ENCODE data around the gene MMP24. TPM values are rescaled to one million over a fixed set of nuclear protein-coding genes. Genes with fewer than 3 reads are reported as not detected.

The MMP24 gene
- total and polyA plus RNA-seq, 4 donors, result 0.20 to 1.2 (median 0.57) TPM

- DNase-seq, result peak in 1 of 2 donors; percentile 71
- intact Hi-C loops (cut with DNase I), result no loop called here
These were observed 58.7 kb downstream of the MMP24 start for GRCh38 chr20:35284992-35285805.

DNA sequence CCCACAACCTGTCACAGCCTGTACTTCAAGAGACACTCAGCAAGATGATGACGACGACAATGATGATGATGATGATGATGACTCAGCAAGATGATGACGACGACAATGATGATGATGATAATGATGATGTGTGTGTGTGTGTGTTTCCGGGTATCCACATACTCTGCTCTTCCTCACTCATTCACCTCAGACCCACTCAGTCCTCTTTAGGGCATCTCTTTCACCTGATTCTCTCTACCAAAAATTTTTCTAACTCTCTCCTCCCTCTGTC is 59.3 kb downstream of the MMP24 start:
- H3K4me1 ChIP-seq (ENCODE audit: control insufficient read depth in 1 of 2, insufficient read depth in 2 of 2, low read length in 2 of 2), result no peaks in the 10 kb centered on the region
- no peak for DNase-seq
- H3K27me3 ChIP-seq (ENCODE audit: control insufficient read depth in 1 of 2, insufficient read depth in 2 of 2, low read length in 1 of 2), result no peaks in the 10 kb centered on the region
- ATAC-seq (ENCODE audit: low FRiP score), result no peak
- H3K9me3 ChIP-seq (ENCODE audit: control insufficient read depth, low read length), result no peaks in the 10 kb centered on the region
- no peak overlapping the region for H3K4me3 ChIP-seq (ENCODE audit: low read length in 2 of 2)
- WGBS, 2 donors, result 88% methylated on average over 5 of the region's 5 CpGs
- intact Hi-C loops (cut with DNase I), result no loop called here
- H3K36me3 ChIP-seq (ENCODE audit: control insufficient read depth in 1 of 2, insufficient read depth in 2 of 2, low read length in 1 of 2), result no peaks in the 10 kb centered on the region
- no peak overlapping the region for H3K27ac ChIP-seq (ENCODE audit: low read depth in 1 of 2, low read length in 2 of 2)

More at GRCh38 chr20:35284992-35285805, 58.7 kb downstream of the MMP24 start:
- H3K36me3 ChIP-seq (ENCODE audit: control insufficient read depth in 1 of 2, insufficient read depth in 2 of 2, low read length in 1 of 2), result no peaks in the 10 kb centered on the region
- H3K9me3 ChIP-seq (ENCODE audit: control insufficient read depth, low read length), result no peaks in the 10 kb centered on the region
- ATAC-seq (ENCODE audit: low FRiP score), result peak; percentile 26
- H3K27me3 ChIP-seq (ENCODE audit: control insufficient read depth in 1 of 2, insufficient read depth in 2 of 2, low read length in 1 of 2), result no peaks in the 10 kb centered on the region
- H3K27ac ChIP-seq (ENCODE audit: low read depth in 1 of 2, low read length in 2 of 2), result peak overlapping the region in 1 of 2 donors; percentile 38
- 41 to 45% methylated on average over 19 of the region's 19 CpGs for WGBS, 2 donors
- H3K4me3 ChIP-seq (ENCODE audit: low read length in 2 of 2), result peak overlapping the region; percentile 16 to 61
- no peaks in the 10 kb centered on the region for H3K4me1 ChIP-seq (ENCODE audit: control insufficient read depth in 1 of 2, insufficient read depth in 2 of 2, low read length in 2 of 2)

GRCh38 chr20:35286077-35286898 is 59.8 kb downstream of the MMP24 start:
- no peaks in the 10 kb centered on the region for H3K9me3 ChIP-seq (ENCODE audit: control insufficient read depth, low read length)
- intact Hi-C loops (cut with DNase I), result no loop called here
- H3K36me3 ChIP-seq (ENCODE audit: control insufficient read depth in 1 of 2, insufficient read depth in 2 of 2, low read length in 1 of 2), result no peaks in the 10 kb centered on the region
- DNase-seq (peak in 1 of 2 donors; percentile 72), ATAC-seq (ENCODE audit: low FRiP score) (no peak)
- no peaks in the 10 kb centered on the region for H3K4me1 ChIP-seq (ENCODE audit: control insufficient read depth in 1 of 2, insufficient read depth in 2 of 2, low read length in 2 of 2)
- no peak overlapping the region for H3K27ac ChIP-seq (ENCODE audit: low read depth in 1 of 2, low read length in 2 of 2)
- no peaks in the 10 kb centered on the region for H3K27me3 ChIP-seq (ENCODE audit: control insufficient read depth in 1 of 2, insufficient read depth in 2 of 2, low read length in 1 of 2)
- 91 to 94% methylated on average over 12 of the region's 12 CpGs for WGBS, 2 donors
- H3K4me3 ChIP-seq (ENCODE audit: low read length in 2 of 2), result no peak overlapping the region

- Histone ChIP-seq H3K27me3 (ENCODE audit: control insufficient read depth in 1 of 2, insufficient read depth in 2 of 2, low read length in 1 of 2) (no peaks in the 10 kb centered on the region), H3K36me3 (ENCODE audit: control insufficient read depth in 1 of 2, insufficient read depth in 2 of 2, low read length in 1 of 2) (no peaks in the 10 kb centered on the region), H3K9me3 (ENCODE audit: control insufficient read depth, low read length) (no peaks in the 10 kb centered on the region), H3K4me3 (ENCODE audit: low read length in 2 of 2) (no peak overlapping the region), H3K4me1 (ENCODE audit: control insufficient read depth in 1 of 2, insufficient read depth in 2 of 2, low read length in 2 of 2) (no peaks in the 10 kb centered on the region), H3K27ac (ENCODE audit: low read depth in 1 of 2, low read length in 2 of 2) (no peak overlapping the region)
- 85 to 91% methylated on average over 17 of the region's 17 CpGs for WGBS, 2 donors
- ATAC-seq (ENCODE audit: low FRiP score) (no peak), DNase-seq (peak in 1 of 2 donors; percentile 71)
- intact Hi-C loops (cut with DNase I), result no loop called here
These were observed 60.5 kb downstream of the MMP24 start for GRCh38 chr20:35286899-35287508.

- WGBS, 2 donors, result 85 to 88% methylated on average over 28 of the region's 28 CpGs
- Histone ChIP-seq H3K27me3 (ENCODE audit: control insufficient read depth in 1 of 2, insufficient read depth in 2 of 2, low read length in 1 of 2) (no peaks in the 10 kb centered on the region), H3K4me1 (ENCODE audit: control insufficient read depth in 1 of 2, insufficient read depth in 2 of 2, low read length in 2 of 2) (no peaks in the 10 kb centered on the region), H3K27ac (ENCODE audit: low read depth in 1 of 2, low read length in 2 of 2) (no peak overlapping the region), H3K36me3 (ENCODE audit: control insufficient read depth in 1 of 2, insufficient read depth in 2 of 2, low read length in 1 of 2) (no peaks in the 10 kb centered on the region), H3K9me3 (ENCODE audit: control insufficient read depth, low read length) (no peaks in the 10 kb centered on the region), H3K4me3 (ENCODE audit: low read length in 2 of 2) (no peak overlapping the region)
- ATAC-seq (ENCODE audit: low FRiP score) (no peak), DNase-seq (peak in 1 of 2 donors; percentile 61)
- intact Hi-C loops (cut with DNase I), result no loop called here
These were observed 61.2 kb downstream of the MMP24 start for GRCh38 chr20:35287509-35288324.

GRCh38 chr20:35288325-35289060 is 62.0 kb downstream of the MMP24 start:
- Histone ChIP-seq H3K27ac (ENCODE audit: low read depth in 1 of 2, low read length in 2 of 2) (no peak overlapping the region), H3K36me3 (ENCODE audit: control insufficient read depth in 1 of 2, insufficient read depth in 2 of 2, low read length in 1 of 2) (no peaks in the 10 kb centered on the region), H3K9me3 (ENCODE audit: control insufficient read depth, low read length) (no peaks in the 10 kb centered on the region), H3K4me1 (ENCODE audit: control insufficient read depth in 1 of 2, insufficient read depth in 2 of 2, low read length in 2 of 2) (no peaks in the 10 kb centered on the region), H3K4me3 (ENCODE audit: low read length in 2 of 2) (no peak overlapping the region), H3K27me3 (ENCODE audit: control insufficient read depth in 1 of 2, insufficient read depth in 2 of 2, low read length in 1 of 2) (no peaks in the 10 kb centered on the region)
- DNase-seq, result peak in 1 of 2 donors; percentile 71
- WGBS, 2 donors, result 85 to 86% methylated on average over 19 of the region's 19 CpGs
- no peak for ATAC-seq (ENCODE audit: low FRiP score)
- intact Hi-C loops (cut with DNase I), result no loop called here

DNA sequence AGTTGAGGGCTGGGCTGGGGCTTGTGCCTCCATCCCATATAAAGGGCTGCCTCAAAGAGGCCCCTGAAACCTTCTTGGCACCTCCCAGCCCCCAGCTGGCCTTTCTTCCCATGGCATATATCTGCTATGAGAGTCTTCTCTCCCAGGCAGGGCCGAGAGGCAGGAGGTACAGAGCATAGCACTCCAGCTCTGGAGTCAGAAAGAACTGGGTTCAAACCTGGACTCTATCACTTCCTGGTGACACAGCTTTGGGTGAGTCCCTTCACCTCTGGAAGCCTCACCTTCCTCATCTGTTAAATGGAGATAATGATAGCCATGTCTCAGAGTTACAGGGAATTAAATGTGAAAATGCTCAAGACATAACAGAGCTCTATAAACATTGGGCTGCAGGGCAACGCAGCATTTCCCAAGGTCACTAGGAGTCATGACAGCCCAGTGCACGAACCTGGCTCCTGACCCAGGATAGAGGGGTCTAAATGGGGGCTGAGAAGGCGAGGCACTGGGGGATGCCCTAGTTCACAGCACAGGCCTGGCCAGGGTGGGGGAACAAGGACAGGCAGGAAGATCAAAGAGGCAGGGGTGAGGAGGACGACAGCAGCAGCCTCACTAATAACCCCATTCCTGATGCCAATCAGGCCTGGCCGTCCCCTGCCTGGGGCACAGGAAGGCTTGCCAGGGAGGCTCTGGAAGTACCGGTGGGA is 63.8 kb downstream of the MMP24 start:
- intact Hi-C loops (cut with DNase I), result no loop called here
- no peak overlapping the region for H3K4me3 ChIP-seq (ENCODE audit: low read length in 2 of 2)
- H3K36me3 ChIP-seq (ENCODE audit: control insufficient read depth in 1 of 2, insufficient read depth in 2 of 2, low read length in 1 of 2), result no peaks in the 10 kb centered on the region
- no peak overlapping the region for H3K27ac ChIP-seq (ENCODE audit: low read depth in 1 of 2, low read length in 2 of 2)
- H3K4me1 ChIP-seq (ENCODE audit: control insufficient read depth in 1 of 2, insufficient read depth in 2 of 2, low read length in 2 of 2), result no peaks in the 10 kb centered on the region
- H3K27me3 ChIP-seq (ENCODE audit: control insufficient read depth in 1 of 2, insufficient read depth in 2 of 2, low read length in 1 of 2), result no peaks in the 10 kb centered on the region
- WGBS, 2 donors, result 69 to 70% methylated on average over 7 of the region's 7 CpGs
- H3K9me3 ChIP-seq (ENCODE audit: control insufficient read depth, low read length), result no peaks in the 10 kb centered on the region
- ATAC-seq (ENCODE audit: low FRiP score) (no peak), DNase-seq (no peak)
